Measurements from ENCODE around the gene POLL. TPM values are rescaled to one million over a fixed set of nuclear protein-coding genes. Genes with fewer than 3 reads are reported as not detected.

The POLL gene
- total and polyA plus RNA-seq, 2 experiments from 2014 or later, result 17.3 to 24.3 TPM

GRCh38 chr10:101617824-101618568, 29.9 kb upstream of the POLL start:
- no peaks in the 10 kb centered on the region for H3K9me3 Mint-ChIP-seq
- DNase-seq (ENCODE audit: low spot score), result no peak
- no peak for ATAC-seq
- H3K27ac Mint-ChIP-seq, result peak overlapping the region; percentile 49; the same call in 1 of the 2 replicates
- Histone ChIP-seq H3K4me3 (no peak overlapping the region), H3F3A (replicated peaks; ENCODE audit: low read depth) (no peaks in the 10 kb centered on the region), H3K27me3 (ENCODE audit: insufficient read depth) (no peaks in the 10 kb centered on the region), H4K20me1 (replicated peaks; ENCODE audit: insufficient read depth) (no peaks in the 10 kb centered on the region), H3K27ac (ENCODE audit: low read depth) (no peak overlapping the region), H3K36me3 (ENCODE audit: insufficient read depth) (peaks cover 3% of the 10 kb centered on the region; the same call in 1 of the 2 replicates), H2AFZ (no peak overlapping the region), H3K9me2 (ENCODE audit: insufficient read depth) (no peaks in the 10 kb centered on the region), H3K79me2 (replicated peaks; ENCODE audit: insufficient read depth) (no peaks in the 10 kb centered on the region), H3K4me1 (ENCODE audit: insufficient read depth) (peaks cover 24% of the 10 kb centered on the region), H3K4me2 (no peak overlapping the region)
- H3K27me3 Mint-ChIP-seq (ENCODE audit: insufficient read depth, low read depth, poor library complexity), result peaks cover 17% of the 10 kb centered on the region
- peaks cover 2% of the 10 kb centered on the region; the same call in 1 of the 3 replicates for H3K36me3 Mint-ChIP-seq (ENCODE audit: low read depth)
- TF ChIP-seq CTCF (conservative IDR thresholded peaks at IDR 0.05; ENCODE audit: low read depth in 2 of 2) (no peak), ZNF114 (CRISPR knock-in tag; IDR thresholded peaks at IDR 0.05) (no peak), ETS1 (IDR thresholded peaks at IDR 0.05) (no peak), STAT1 (IDR thresholded peaks at IDR 0.05; ENCODE audit: unreplicated experiment) (no peak), CREB1 (CRISPR knock-in tag; IDR thresholded peaks at IDR 0.05; ENCODE audit: low read depth) (no peak), JUNB (IDR thresholded peaks at IDR 0.05; ENCODE audit: unreplicated experiment) (no peak), EZH2 (IDR thresholded peaks at IDR 0.05; ENCODE audit: low read depth, unreplicated experiment) (no peak), ZNF331 (CRISPR knock-in tag; IDR thresholded peaks at IDR 0.05; ENCODE audit: low read depth) (no peak), NANOG (IDR thresholded peaks at IDR 0.05; ENCODE audit: borderline replicate concordance) (no peak)
- no peak overlapping the region for H3K4me3 Mint-ChIP-seq
- H3K4me1 Mint-ChIP-seq, result peaks cover 34% of the 10 kb centered on the region

GRCh38 chr10:101617102-101617823, 29.2 kb upstream of the POLL start:
- H3K9me3 Mint-ChIP-seq, result no peaks in the 10 kb centered on the region
- H3F3A ChIP-seq (replicated peaks; ENCODE audit: low read depth), result no peaks in the 10 kb centered on the region
- no peak overlapping the region; the same call in 1 of the 2 replicates for H3K27ac Mint-ChIP-seq
- H3K36me3 ChIP-seq (ENCODE audit: insufficient read depth), result peaks cover 3% of the 10 kb centered on the region; the same call in 1 of the 2 replicates
- H4K20me1 ChIP-seq (replicated peaks; ENCODE audit: insufficient read depth), result no peaks in the 10 kb centered on the region
- H3K4me2 ChIP-seq, result no peak overlapping the region
- H3K9me2 ChIP-seq (ENCODE audit: insufficient read depth), result no peaks in the 10 kb centered on the region
- peaks cover 36% of the 10 kb centered on the region for H3K4me1 Mint-ChIP-seq
- H3K27ac ChIP-seq (ENCODE audit: low read depth), result peak overlapping the region; percentile 78; the same call in 1 of the 2 replicates
- H3K79me2 ChIP-seq (replicated peaks; ENCODE audit: insufficient read depth), result no peaks in the 10 kb centered on the region
- ATAC-seq, result peak; percentile 51
- no peaks in the 10 kb centered on the region for H3K27me3 ChIP-seq (ENCODE audit: insufficient read depth)
- H3K36me3 Mint-ChIP-seq (ENCODE audit: low read depth), result no peaks in the 10 kb centered on the region
- H3K27me3 Mint-ChIP-seq (ENCODE audit: insufficient read depth, low read depth, poor library complexity), result peaks cover 19% of the 10 kb centered on the region
- no peak overlapping the region for H2AFZ ChIP-seq
- TF ChIP-seq CTCF (conservative IDR thresholded peaks at IDR 0.05; ENCODE audit: low read depth in 2 of 2) (peak; percentile 50 to 55), CREB1 (CRISPR knock-in tag; IDR thresholded peaks at IDR 0.05; ENCODE audit: low read depth) (no peak), STAT1 (IDR thresholded peaks at IDR 0.05; ENCODE audit: unreplicated experiment) (no peak), REST (IDR thresholded peaks at IDR 0.05; ENCODE audit: unreplicated experiment) (no peak)
- no peak overlapping the region for H3K4me3 Mint-ChIP-seq
- peaks cover 24% of the 10 kb centered on the region for H3K4me1 ChIP-seq (ENCODE audit: insufficient read depth)
- peak; percentile 49 for DNase-seq (ENCODE audit: low spot score)
- no peak overlapping the region for H3K4me3 ChIP-seq

All from GM23338 (cell line).